B cell (primary cell): ENCODE results near the gene RNH1. TPM values are rescaled to one million over a fixed set of nuclear protein-coding genes. Genes with fewer than 3 reads are reported as not detected.

Source experiments
- ATAC-seq: fragments of 200-7000 bp; cut with Tn5 transposase; one replicate; pipeline ENCODE4 v1.10.0; 2021; ENCODE audit warnings: low read depth, mild to moderate bottlenecking, moderate number of reproducible peaks, moderate library complexity
- CTCF ChIA-PET: fragments of 350-600 bp; sonication (Branson Sonifier 250); formaldehyde crosslinking; loops from one replicate; lab custom pipeline; 2021; ENCODE audit warnings: antibody characterized with exemption, inconsistent platforms; lab: Charles Lee
- POLR2A ChIA-PET: fragments of 350-600 bp; sonication (Branson Sonifier 250); formaldehyde crosslinking; loops from one replicate; lab custom pipeline; 2021; ENCODE audit warnings: antibody characterized with exemption; lab: Charles Lee
- DNase-seq: peaks from one replicate; pipeline ENCODE4 v3.0.0; 2013
- H2AFZ ChIP-seq: 2 replicates; pipeline ENCODE4 v1.6.1; 2012; ENCODE audit warnings: mild to moderate bottlenecking, low read depth, low read length; ENCODE audit not compliant: insufficient read depth, poor library complexity, severe bottlenecking
- H3K27ac ChIP-seq, 2 donors: 1 replicate in 1 of 2; 2 replicates in 1 of 2; pipeline ENCODE4 v1.5.1; 2012 to 2013; ENCODE audit warnings: low read length in 2 of 2, mild to moderate bottlenecking in 2 of 2, moderate library complexity in 1 of 2
- H3K27me3 ChIP-seq, 4 experiments: fragments of 200-600 bp in 1 of 4; sonication (generic) in 1 of 4; replicated peaks in 1 of 4; 1 replicate in 2 of 4; 2 replicates in 2 of 4; pipeline versions ENCODE4 v1.6.1 to v1.7.0; 2013 to 2016; ENCODE audit warnings: low read length in 3 of 4, mild to moderate bottlenecking in 2 of 4, mixed read lengths in 1 of 4, moderate library complexity in 1 of 4; ENCODE audit not compliant: insufficient read depth in 4 of 4, control insufficient read depth in 3 of 4; ENCODE audit errors: control extremely low read depth in 1 of 4
- H3K36me3 ChIP-seq, 2 experiments: replicated peaks in 1 of 2; 1 replicate in 1 of 2; 2 replicates in 1 of 2; pipeline versions ENCODE4 v1.6.1 to v1.7.1; 2013; ENCODE audit warnings: low read length in 1 of 2; ENCODE audit not compliant: insufficient read depth in 2 of 2, control insufficient read depth in 1 of 2; ENCODE audit errors: control extremely low read depth in 1 of 2, extremely low read depth in 1 of 2
- H3K4me1 ChIP-seq, 2 donors: fragments of 200-600 bp in 1 of 2; sonication (generic) in 1 of 2; 1 replicate in 1 of 2; 2 replicates in 1 of 2; pipeline versions ENCODE4 v1.5.1 to v1.6.1; 2013 to 2017; ENCODE audit warnings: low read length in 2 of 2; ENCODE audit not compliant: control insufficient read depth in 2 of 2, insufficient read depth in 2 of 2
- H3K4me2 ChIP-seq: replicated peaks from 2 replicates; pipeline ENCODE3; 2012; ENCODE audit warnings: mild to moderate bottlenecking, low read depth, low read length; ENCODE audit not compliant: poor library complexity, severe bottlenecking
- H3K4me3 ChIP-seq, 5 experiments: fragments of 200-600 bp in 1 of 5; sonication (generic) in 1 of 5; 1 replicate in 3 of 5; 2 replicates in 2 of 5; pipeline versions ENCODE4 v1.5.1 to v1.7.0; 2011 to 2016; ENCODE audit warnings: low read length in 4 of 5, mild to moderate bottlenecking in 4 of 5, low read depth in 2 of 5, control low read depth in 1 of 5, moderate library complexity in 1 of 5; ENCODE audit not compliant: insufficient read depth in 1 of 5; ENCODE audit errors: control extremely low read depth in 1 of 5, extremely low read depth in 1 of 5
- H3K79me2 ChIP-seq: fragments of 200-600 bp; sonication (generic); one replicate; pipeline ENCODE4 v1.6.0; 2016; ENCODE audit warnings: low read length; ENCODE audit not compliant: control insufficient read depth, insufficient read depth
- H3K9ac ChIP-seq: fragments of 200-600 bp; sonication (generic); 2 replicates; pipeline ENCODE4 v1.6.1; 2017; ENCODE audit warnings: mild to moderate bottlenecking, low read length, moderate library complexity
- H3K9me3 ChIP-seq, 3 donors: one replicate each; pipeline versions ENCODE4 v1.6.1 to v1.7.1; 2013; ENCODE audit warnings: low read length in 2 of 3; ENCODE audit not compliant: control insufficient read depth in 2 of 3, insufficient read depth in 1 of 3; ENCODE audit errors: control extremely low read depth in 1 of 3
- H4K20me1 ChIP-seq: 2 replicates; pipeline ENCODE4 v1.6.0; 2012; ENCODE audit warnings: mild to moderate bottlenecking, low read length; ENCODE audit not compliant: insufficient read depth, control insufficient read depth, poor library complexity, severe bottlenecking
- H3K27ac Mint-ChIP-seq: one replicate; pipeline ENCODE4 v1.8.0; 2021; ENCODE audit warnings: mixed read lengths
- H3K27me3 Mint-ChIP-seq: one replicate; pipeline ENCODE4 v1.8.0; 2021; ENCODE audit warnings: mixed read lengths
- H3K4me1 Mint-ChIP-seq: one replicate; pipeline ENCODE4 v1.8.0; 2021; ENCODE audit warnings: mixed read lengths
- H3K4me3 Mint-ChIP-seq: one replicate; pipeline ENCODE4 v1.8.0; 2021; ENCODE audit warnings: mixed read lengths
- H3K9me3 Mint-ChIP-seq: one replicate; pipeline ENCODE4 v1.8.0; 2022; ENCODE audit warnings: mixed read lengths; ENCODE audit not compliant: insufficient read depth
- CTCF ChIP-seq: fragments of 200-600 bp; IDR thresholded peaks from one replicate; pipeline ENCODE4 v1.8.0; 2022; ENCODE audit warnings: antibody characterized with exemption, mild to moderate bottlenecking
- EZH2 ChIP-seq: IDR thresholded peaks from 2 replicates; pipeline ENCODE4 v1.6.1; 2012; ENCODE audit warnings: borderline replicate concordance, low read depth, mild to moderate bottlenecking, moderate library complexity, low read length; ENCODE audit not compliant: insufficient read depth, poor library complexity, severe bottlenecking
- WGBS: methylation state at CpG from one replicate; pipeline ENCODE4 v1.1.5; 2013; ENCODE audit warnings: missing lambda C conversion rate; ENCODE audit not compliant: insufficient coverage; 5-methylcytosine and 5-hydroxymethylcytosine counted together
- intact Hi-C: fragments of 100-400 bp; cut with micrococcal nuclease; formaldehyde crosslinking; loops from one replicate; pipeline ENCODE4 v1.10.0; 2022
- polyA plus RNA-seq: library from polyadenylated mRNA; depleted of rRNA; stranded (reverse); fragments of >200 nt; gene quantifications from 2 replicates; pipeline ENCODE4 v1.2.3, GENCODE V29; 2012
- total RNA-seq, 2 donors: library from RNA; stranded (reverse); fragments of 120-200 nt in 1 of 2; gene quantifications; 1 replicate in 1 of 2; 2 replicates in 1 of 2; pipeline versions ENCODE4 v1.2.3 to v1.2.4, GENCODE V29; 2013 to 2022

The RNH1 gene
- total and polyA plus RNA-seq, 2 donors (not counting 1 experiment from before 2014, with no cell fraction given) = 81.0 to 159 TPM

DNA sequence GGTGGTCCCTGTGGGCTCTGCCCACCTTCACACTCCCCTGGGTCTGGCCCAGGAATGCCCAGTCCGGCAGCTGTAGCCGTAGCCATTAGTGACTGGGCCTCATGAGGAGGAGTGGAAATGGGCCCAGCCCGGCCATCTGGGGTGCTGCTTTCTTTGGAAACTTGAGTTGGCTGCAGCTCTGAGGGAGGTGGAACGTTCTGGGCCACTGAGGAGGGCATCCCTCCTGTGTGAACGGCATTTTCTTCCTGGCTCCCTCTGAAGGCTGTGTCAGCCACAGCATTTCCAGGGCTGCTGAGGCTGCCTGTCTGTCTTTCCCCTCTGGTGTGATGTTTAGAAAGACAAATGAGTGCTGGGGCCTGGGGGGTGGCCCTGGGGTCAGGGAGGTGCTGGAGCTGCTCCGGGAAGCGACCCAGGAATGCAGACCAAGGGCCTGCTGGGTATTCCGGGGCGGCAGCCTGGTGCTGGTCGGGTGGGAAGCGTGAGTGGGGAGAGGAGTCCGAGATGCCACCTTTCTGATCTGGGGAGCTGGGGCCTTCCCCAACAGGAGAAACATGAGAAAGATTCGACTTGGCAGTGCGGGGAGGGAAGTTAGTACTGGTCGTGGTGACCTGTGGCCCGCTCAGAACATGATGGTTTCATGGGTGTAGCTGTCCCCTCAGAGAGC lies 29.9 kb downstream of the RNH1 start:
- DNase-seq (no peak), ATAC-seq (no peak)
- no peak overlapping the region for H3K27ac ChIP-seq
- H3K4me1 Mint-ChIP-seq = no peaks in the 10 kb centered on the region
- H3K4me3 Mint-ChIP-seq = no peak overlapping the region
- H3K27me3 ChIP-seq = no peaks in the 10 kb centered on the region
- no peaks in the 10 kb centered on the region for H3K27me3 Mint-ChIP-seq
- H3K36me3 ChIP-seq = no peaks in the 10 kb centered on the region
- 93% methylated on average over 15 of the region's 16 CpGs for WGBS
- H3K4me3 ChIP-seq = no peak overlapping the region
- H2AFZ ChIP-seq = no peak overlapping the region
- H3K4me1 ChIP-seq = no peaks in the 10 kb centered on the region
- intact Hi-C loops = no loop called here
- TF ChIP-seq EZH2 (no peak), CTCF (no peak)
- no peaks in the 10 kb centered on the region for H3K9me3 Mint-ChIP-seq
- no peak overlapping the region for H3K27ac Mint-ChIP-seq
- no peak overlapping the region for H3K4me2 ChIP-seq
- no peaks in the 10 kb centered on the region for H4K20me1 ChIP-seq
- peaks cover 0 to 2% (median 0%) of the 10 kb centered on the region in 3 donors for H3K9me3 ChIP-seq
- H3K9ac ChIP-seq = no peak overlapping the region
- POLR2A ChIA-PET = no interaction called here
- CTCF ChIA-PET = no interaction called here
- peaks cover 15% of the 10 kb centered on the region for H3K79me2 ChIP-seq

GRCh38 chr11:476416-476815 lies 30.6 kb downstream of the RNH1 start:
- POLR2A ChIA-PET = no interaction called here
- H3K27ac ChIP-seq = no peak overlapping the region
- CTCF ChIA-PET = no interaction called here
- no peaks in the 10 kb centered on the region for H4K20me1 ChIP-seq
- no peaks in the 10 kb centered on the region for H3K27me3 ChIP-seq
- TF ChIP-seq CTCF (no peak), EZH2 (no peak)
- H3K27me3 Mint-ChIP-seq = no peaks in the 10 kb centered on the region
- H3K79me2 ChIP-seq = peaks cover 20% of the 10 kb centered on the region
- intact Hi-C loops = no loop called here
- H3K27ac Mint-ChIP-seq = no peak overlapping the region
- ATAC-seq = no peak
- H2AFZ ChIP-seq = no peak overlapping the region
- H3K4me1 Mint-ChIP-seq = no peaks in the 10 kb centered on the region
- no peaks in the 10 kb centered on the region for H3K36me3 ChIP-seq
- H3K9ac ChIP-seq = no peak overlapping the region
- peaks cover 0 to 2% (median 0%) of the 10 kb centered on the region in 3 donors for H3K9me3 ChIP-seq
- H3K4me1 ChIP-seq = no peaks in the 10 kb centered on the region
- DNase-seq = no peak
- H3K4me3 ChIP-seq = no peak overlapping the region
- 97% methylated on average over 15 of the region's 15 CpGs for WGBS
- H3K4me3 Mint-ChIP-seq = no peak overlapping the region
- no peak overlapping the region for H3K4me2 ChIP-seq
- no peaks in the 10 kb centered on the region for H3K9me3 Mint-ChIP-seq
